K562 (cell line): ENCODE data around the gene PLEKHA6. TPM values are rescaled to one million over a fixed set of nuclear protein-coding genes. Genes with fewer than 3 reads are reported as not detected.

Source experiments
- ATAC-seq: fragments of 200-7000 bp; cut with Tn5 transposase; 3 replicates; pipeline ENCODE4 v1.9.1; 2020; ENCODE audit warnings: moderate library complexity
- BruUV-seq: library from RNA; stranded (reverse); fragments of 400-500 nt; replicated peaks from 2 replicates; lab custom pipeline; 2021; lab: Mats Ljungman, UMichigan
- CTCF ChIA-PET: fragments of 300-600 bp; formaldehyde crosslinking; extraction: SDS; loops from one replicate; lab custom pipeline; 2021; ENCODE audit warnings: low intra/inter-chr PET ratio; lab: Yijun Ruan, JAX
- POLR2A ChIA-PET: fragments of 300-600, 350-650 bp; sonication (Branson Sonifier 250); formaldehyde crosslinking; extraction: SDS; loops from one replicate; lab custom pipeline; 2021; ENCODE audit warnings: antibody characterized with exemption, inconsistent platforms; lab: Yijun Ruan, JAX
- DNase-seq, 4 experiments: peaks; one replicate each; pipeline versions ENCODE4 v3.0.0 to v3.0.0-alpha.2; 2011 to 2018; ENCODE audit warnings: low spot score in 3 of 4, mixed read lengths in 3 of 4; ENCODE audit errors: extremely low read depth in 1 of 4
- FAIRE-seq: peaks from 2 replicates; lab custom pipeline; 2011; peaks lifted over from hg19 to GRCh38; lab: Jason Lieb, UNC
- H2AFZ ChIP-seq: 2 replicates; pipeline ENCODE4 v1.6.0; 2011; ENCODE audit warnings: low read depth, low read length, control low read depth, inconsistent platforms
- H3K27ac ChIP-seq: fragments of 200-600 bp; 3 replicates; pipeline ENCODE4 v1.8.0; 2011; ENCODE audit warnings: low read depth, mild to moderate bottlenecking, control low read depth, inconsistent platforms, low read length, moderate library complexity, mixed read lengths; ENCODE audit errors: extremely low read depth
- H3K27me3 ChIP-seq, 2 experiments: fragments of 300-600 bp in 1 of 2; 2 replicates in 1 of 2; 3 replicates in 1 of 2; pipeline versions ENCODE4 v1.6.0 to v1.8.0; 2011; ENCODE audit warnings: inconsistent platforms in 2 of 2, low read length in 2 of 2, mild to moderate bottlenecking in 1 of 2, mixed read lengths in 1 of 2, moderate library complexity in 1 of 2; ENCODE audit not compliant: control insufficient read depth in 2 of 2, insufficient read depth in 2 of 2
- H3K36me3 ChIP-seq: fragments of 300-600 bp; 3 replicates; pipeline ENCODE4 v1.8.0; 2011; ENCODE audit warnings: mild to moderate bottlenecking, low read length, inconsistent platforms; ENCODE audit not compliant: control insufficient read depth, insufficient read depth
- H3K4me1 ChIP-seq, 2 experiments: fragments of 200-600 bp in 1 of 2; replicated peaks in 1 of 2; 2 replicates in 1 of 2; 3 replicates in 1 of 2; pipeline versions ENCODE4 v1.5.1 to v1.8.0; 2011; ENCODE audit warnings: inconsistent platforms in 2 of 2, low read length in 2 of 2, mild to moderate bottlenecking in 1 of 2, mixed read lengths in 1 of 2, moderate library complexity in 1 of 2; ENCODE audit not compliant: control insufficient read depth in 2 of 2, insufficient read depth in 2 of 2
- H3K4me2 ChIP-seq: 2 replicates; pipeline ENCODE4 v1.6.1; 2011; ENCODE audit warnings: low read length, control low read depth, inconsistent platforms, mixed read lengths; ENCODE audit not compliant: insufficient read depth
- H3K4me3 ChIP-seq: fragments of 200-600 bp; sonication (generic), shearing (Covaris generic); 2 replicates; pipeline ENCODE4 v1.5.1; 2016; ENCODE audit warnings: control low read depth, inconsistent platforms
- H3K79me2 ChIP-seq: fragments of 200-600 bp; 3 replicates; pipeline ENCODE4 v1.8.0; 2011; ENCODE audit warnings: low read length, inconsistent platforms; ENCODE audit not compliant: control insufficient read depth, insufficient read depth
- H3K9ac ChIP-seq, 2 experiments: 2 replicates each; pipeline versions ENCODE4 v1.6.0 to v1.6.1; 2011; ENCODE audit warnings: low read depth in 2 of 2, low read length in 2 of 2, control low read depth in 1 of 2, inconsistent platforms in 1 of 2, mild to moderate bottlenecking in 1 of 2, mixed read lengths in 1 of 2; ENCODE audit not compliant: insufficient read depth in 1 of 2
- H3K9me1 ChIP-seq: one replicate; pipeline ENCODE4 v1.6.0; 2011; ENCODE audit warnings: inconsistent platforms, mild to moderate bottlenecking, low read length, moderate library complexity; ENCODE audit not compliant: control insufficient read depth, insufficient read depth
- H3K9me3 ChIP-seq: replicated peaks from 2 replicates; pipeline ENCODE4 v1.5.1; 2011; ENCODE audit warnings: low read depth, low read length, inconsistent platforms; ENCODE audit not compliant: control insufficient read depth, insufficient read depth
- H4K20me1 ChIP-seq: replicated peaks from 2 replicates; pipeline ENCODE4 v1.6.1; 2011; ENCODE audit warnings: low read length, inconsistent platforms, mixed read lengths; ENCODE audit not compliant: control insufficient read depth, insufficient read depth
- BCOR ChIP-seq: fragments of 450-650 bp; IDR thresholded peaks from 2 replicates; pipeline ENCODE4 v1.6.1; 2016
- DNMT1 ChIP-seq: fragments of 450-650 bp; IDR thresholded peaks from 2 replicates; pipeline ENCODE4 v1.6.1; 2016; ENCODE audit warnings: antibody characterized with exemption, mild to moderate bottlenecking
- NCOR1 ChIP-seq: fragments of 450-650 bp; IDR thresholded peaks from 2 replicates; pipeline ENCODE4 v1.6.1; 2016; ENCODE audit warnings: mild to moderate bottlenecking, moderate library complexity
- NFE2L1 ChIP-seq: fragments of 450-650 bp; IDR thresholded peaks from 2 replicates; pipeline ENCODE4 v1.6.1; 2016; ENCODE audit warnings: missing genetic modification characterization, low read depth, mild to moderate bottlenecking, missing compliant biosample characterization, moderate library complexity, borderline replicate concordance
- RBM25 ChIP-seq: fragments of 200-400 bp; formaldehyde crosslinking; IDR thresholded peaks from 2 replicates; pipeline ENCODE4 v1.6.1; 2018; ENCODE audit warnings: low read length, low read depth, moderate library complexity; ENCODE audit not compliant: severe bottlenecking
- SMARCA5 ChIP-seq: fragments of 450-650 bp; IDR thresholded peaks from 2 replicates; pipeline ENCODE4 v1.6.1; 2016
- TCF3 ChIP-seq: sonication (generic); formaldehyde crosslinking; IDR thresholded peaks from 2 replicates; pipeline ENCODE4 v1.4.0; 2020; ENCODE audit warnings: mild to moderate bottlenecking, missing genetic modification reagents
- ZFP36 ChIP-seq: fragments of 150-350 bp; IDR thresholded peaks from 2 replicates; pipeline ENCODE4 v1.6.1; 2018; ENCODE audit warnings: low read length, low read depth; ENCODE audit not compliant: partially characterized antibody
- ZKSCAN3 ChIP-seq: fragments of 250-450 bp; sonication (Bioruptor Pico); IDR thresholded peaks from 2 replicates; pipeline ENCODE4 v1.4.0; 2020
- ZNF232 ChIP-seq: sonication (generic); formaldehyde crosslinking; IDR thresholded peaks from 2 replicates; pipeline ENCODE4 v1.8.0; 2022; ENCODE audit warnings: mild to moderate bottlenecking, missing genetic modification reagents
- WGBS: fragments of 100-300 bp; shearing (Covaris generic); methylation state at CpG from one replicate; pipeline ENCODE4 v1.1.6; 2016; ENCODE audit warnings: low coverage, mixed read lengths; ENCODE audit not compliant: insufficient coverage; ENCODE audit errors: missing lambda C conversion rate; 5-methylcytosine and 5-hydroxymethylcytosine counted together
- in situ Hi-C: fragments of 300-500 bp; cut with MboI; formaldehyde crosslinking; loops from 4 replicates; pipeline ENCODE4 v1.15.0; 2018; ENCODE audit warnings: inconsistent platforms, mixed read lengths
- intact Hi-C: fragments of 100-400 bp; cut with micrococcal nuclease; formaldehyde crosslinking; loops from 2 replicates; pipeline ENCODE4 v1.14.2; 2022
- polyA plus RNA-seq, 8 experiments: library from polyadenylated mRNA; depleted of rRNA in 4 of 8; stranded (reverse) in 5 of 8; unstranded in 3 of 8; fragments of >200 nt; fragmentation: Nextera tagmentation in 2 of 8; fragmentation: Illumina TruSeq in 1 of 8; extraction: Ambion mirVana in 2 of 8; extraction: Trizol in 1 of 8; gene quantifications; 2 replicates each; pipeline versions ENCODE4 v1.2.1 to v1.2.3, GENCODE V29; 2011 to 2014; ENCODE audit warnings: inconsistent platforms in 1 of 8, missing spikeins in 1 of 8
- total RNA-seq, 7 experiments: library from RNA; depleted of rRNA in 6 of 7; stranded (reverse); fragments of >200 nt in 6 of 7; fragmentation: Illumina TruSeq in 2 of 7; extraction: Trizol in 2 of 7; gene quantifications; 2 replicates each; pipeline versions ENCODE4 v1.2.1 to v1.2.3, GENCODE V29; 2011 to 2021; ENCODE audit warnings: low replicate concordance in 1 of 7
- TF ChIP-seq, protein P1 (sequence below): fragments of 250-450 bp; sonication (Bioruptor Pico); IDR thresholded peaks from 2 replicates; pipeline ENCODE4 v1.8.0; 2021; ENCODE audit warnings: moderate library complexity, mild to moderate bottlenecking, inconsistent platforms
- TF ChIP-seq, protein P2 (sequence below): fragments of 250-450 bp; sonication (Bioruptor Pico); IDR thresholded peaks from 2 replicates; pipeline ENCODE4 v1.4.0; 2020; ENCODE audit warnings: mild to moderate bottlenecking, moderate library complexity
- TF ChIP-seq, protein P3 (sequence below), 2 experiments: fragments of 450-650 bp in 1 of 2; sonication (generic) in 1 of 2; formaldehyde crosslinking; conservative IDR thresholded peaks; 2 replicates each; pipeline versions ENCODE4 v1.4.0 to v1.8.1; 2020 to 2022; ENCODE audit warnings: mild to moderate bottlenecking in 1 of 2, missing genetic modification reagents in 1 of 2
- TF ChIP-seq, protein P4 (sequence below), 2 experiments: IDR thresholded peaks; 2 replicates each; pipeline ENCODE4 v1.6.1; 2012; ENCODE audit warnings: improper control_type of control experiment in 2 of 2, low read depth in 2 of 2, low read length in 2 of 2, borderline replicate concordance in 1 of 2

Gene PLEKHA6
- total and polyA plus RNA-seq, 9 of the 15 experiments (the other 6 are each of a cell fraction or from before 2014, with no cell fraction given): under 0.01 to 0.33 (median 0.01) TPM; not detected in 4

DNA sequence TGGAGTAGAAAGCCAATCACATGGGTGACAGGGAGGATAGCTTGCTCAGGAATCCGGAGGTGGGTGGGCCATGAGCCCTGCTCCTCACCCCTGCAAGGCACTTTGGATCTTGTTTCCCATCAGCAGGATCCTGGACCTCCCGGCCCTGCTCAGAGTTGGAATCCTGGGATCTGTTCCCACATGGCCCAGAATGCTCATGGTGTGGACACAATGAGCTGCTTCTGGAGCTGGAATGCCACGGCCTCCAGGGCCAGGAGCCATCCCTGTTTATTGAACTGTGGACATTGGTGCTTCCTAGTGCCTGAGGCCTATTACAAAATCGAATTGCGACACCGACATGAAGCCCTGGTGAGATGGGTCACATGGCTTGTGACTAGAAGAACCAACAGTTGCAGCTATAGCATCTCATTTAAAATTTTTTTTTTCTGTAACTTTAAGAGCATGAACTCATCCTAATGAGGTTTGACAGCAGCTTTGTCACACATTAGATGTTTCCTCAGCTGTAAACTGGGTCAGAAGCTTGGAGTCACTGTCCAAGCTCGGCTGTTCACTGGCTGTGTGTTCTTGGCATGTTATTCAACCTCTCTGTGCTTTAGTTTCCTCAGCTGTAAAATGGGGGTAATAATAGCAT lies 105.6 kb downstream of the PLEKHA6 start:
- no peak for FAIRE-seq
- BruUV-seq: no TSS peak
- TF ChIP-seq BCOR (peak; percentile 83), NCOR1 (no peak), ZKSCAN3 (no peak), NFE2L1 (tag) (no peak), ZNF232 (CRISPR knock-in tag) (no peak), TCF3 (CRISPR knock-in tag) (no peak), ZFP36 (peak; percentile 58), SMARCA5 (0 out of 2 replicates have a peak, but pooled peaks have one; percentile 53), RBM25 (peak; percentile 91), DNMT1 (no peak)
- TF ChIP-seq, protein P1, sequence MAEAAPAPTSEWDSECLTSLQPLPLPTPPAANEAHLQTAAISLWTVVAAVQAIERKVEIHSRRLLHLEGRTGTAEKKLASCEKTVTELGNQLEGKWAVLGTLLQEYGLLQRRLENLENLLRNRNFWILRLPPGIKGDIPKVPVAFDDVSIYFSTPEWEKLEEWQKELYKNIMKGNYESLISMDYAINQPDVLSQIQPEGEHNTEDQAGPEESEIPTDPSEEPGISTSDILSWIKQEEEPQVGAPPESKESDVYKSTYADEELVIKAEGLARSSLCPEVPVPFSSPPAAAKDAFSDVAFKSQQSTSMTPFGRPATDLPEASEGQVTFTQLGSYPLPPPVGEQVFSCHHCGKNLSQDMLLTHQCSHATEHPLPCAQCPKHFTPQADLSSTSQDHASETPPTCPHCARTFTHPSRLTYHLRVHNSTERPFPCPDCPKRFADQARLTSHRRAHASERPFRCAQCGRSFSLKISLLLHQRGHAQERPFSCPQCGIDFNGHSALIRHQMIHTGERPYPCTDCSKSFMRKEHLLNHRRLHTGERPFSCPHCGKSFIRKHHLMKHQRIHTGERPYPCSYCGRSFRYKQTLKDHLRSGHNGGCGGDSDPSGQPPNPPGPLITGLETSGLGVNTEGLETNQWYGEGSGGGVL (CRISPR knock-in tag): no peak
- TF ChIP-seq, protein P2, sequence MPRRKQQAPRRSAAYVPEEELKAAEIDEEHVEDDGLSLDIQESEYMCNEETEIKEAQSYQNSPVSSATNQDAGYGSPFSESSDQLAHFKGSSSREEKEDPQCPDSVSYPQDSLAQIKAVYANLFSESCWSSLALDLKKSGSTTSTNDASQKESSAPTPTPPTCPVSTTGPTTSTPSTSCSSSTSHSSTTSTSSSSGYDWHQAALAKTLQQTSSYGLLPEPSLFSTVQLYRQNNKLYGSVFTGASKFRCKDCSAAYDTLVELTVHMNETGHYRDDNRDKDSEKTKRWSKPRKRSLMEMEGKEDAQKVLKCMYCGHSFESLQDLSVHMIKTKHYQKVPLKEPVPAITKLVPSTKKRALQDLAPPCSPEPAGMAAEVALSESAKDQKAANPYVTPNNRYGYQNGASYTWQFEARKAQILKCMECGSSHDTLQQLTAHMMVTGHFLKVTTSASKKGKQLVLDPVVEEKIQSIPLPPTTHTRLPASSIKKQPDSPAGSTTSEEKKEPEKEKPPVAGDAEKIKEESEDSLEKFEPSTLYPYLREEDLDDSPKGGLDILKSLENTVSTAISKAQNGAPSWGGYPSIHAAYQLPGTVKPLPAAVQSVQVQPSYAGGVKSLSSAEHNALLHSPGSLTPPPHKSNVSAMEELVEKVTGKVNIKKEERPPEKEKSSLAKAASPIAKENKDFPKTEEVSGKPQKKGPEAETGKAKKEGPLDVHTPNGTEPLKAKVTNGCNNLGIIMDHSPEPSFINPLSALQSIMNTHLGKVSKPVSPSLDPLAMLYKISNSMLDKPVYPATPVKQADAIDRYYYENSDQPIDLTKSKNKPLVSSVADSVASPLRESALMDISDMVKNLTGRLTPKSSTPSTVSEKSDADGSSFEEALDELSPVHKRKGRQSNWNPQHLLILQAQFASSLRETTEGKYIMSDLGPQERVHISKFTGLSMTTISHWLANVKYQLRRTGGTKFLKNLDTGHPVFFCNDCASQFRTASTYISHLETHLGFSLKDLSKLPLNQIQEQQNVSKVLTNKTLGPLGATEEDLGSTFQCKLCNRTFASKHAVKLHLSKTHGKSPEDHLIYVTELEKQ (CRISPR knock-in tag): no peak
- TF ChIP-seq, protein P3, sequence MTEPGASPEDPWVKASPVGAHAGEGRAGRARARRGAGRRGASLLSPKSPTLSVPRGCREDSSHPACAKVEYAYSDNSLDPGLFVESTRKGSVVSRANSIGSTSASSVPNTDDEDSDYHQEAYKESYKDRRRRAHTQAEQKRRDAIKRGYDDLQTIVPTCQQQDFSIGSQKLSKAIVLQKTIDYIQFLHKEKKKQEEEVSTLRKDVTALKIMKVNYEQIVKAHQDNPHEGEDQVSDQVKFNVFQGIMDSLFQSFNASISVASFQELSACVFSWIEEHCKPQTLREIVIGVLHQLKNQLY (CRISPR knock-in tag; conservative IDR thresholded peaks at IDR 0.05): no peak
- TF ChIP-seq, protein P4, sequence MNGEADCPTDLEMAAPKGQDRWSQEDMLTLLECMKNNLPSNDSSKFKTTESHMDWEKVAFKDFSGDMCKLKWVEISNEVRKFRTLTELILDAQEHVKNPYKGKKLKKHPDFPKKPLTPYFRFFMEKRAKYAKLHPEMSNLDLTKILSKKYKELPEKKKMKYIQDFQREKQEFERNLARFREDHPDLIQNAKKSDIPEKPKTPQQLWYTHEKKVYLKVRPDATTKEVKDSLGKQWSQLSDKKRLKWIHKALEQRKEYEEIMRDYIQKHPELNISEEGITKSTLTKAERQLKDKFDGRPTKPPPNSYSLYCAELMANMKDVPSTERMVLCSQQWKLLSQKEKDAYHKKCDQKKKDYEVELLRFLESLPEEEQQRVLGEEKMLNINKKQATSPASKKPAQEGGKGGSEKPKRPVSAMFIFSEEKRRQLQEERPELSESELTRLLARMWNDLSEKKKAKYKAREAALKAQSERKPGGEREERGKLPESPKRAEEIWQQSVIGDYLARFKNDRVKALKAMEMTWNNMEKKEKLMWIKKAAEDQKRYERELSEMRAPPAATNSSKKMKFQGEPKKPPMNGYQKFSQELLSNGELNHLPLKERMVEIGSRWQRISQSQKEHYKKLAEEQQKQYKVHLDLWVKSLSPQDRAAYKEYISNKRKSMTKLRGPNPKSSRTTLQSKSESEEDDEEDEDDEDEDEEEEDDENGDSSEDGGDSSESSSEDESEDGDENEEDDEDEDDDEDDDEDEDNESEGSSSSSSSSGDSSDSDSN (IDR thresholded peaks at IDR 0.05; ENCODE audit: borderline replicate concordance in 1 of 2, low read depth in 2 of 2, low read length in 2 of 2): no peak

More for the DNA sequence above, 105.6 kb downstream of the PLEKHA6 start:
- Histone ChIP-seq H3K36me3 (no peaks in the 10 kb centered on the region), H3K27me3 (peaks cover 41 to 87% of the 10 kb centered on the region in 2 experiments; a peak in 4 of 5 replicates), H3K4me3 (no peak overlapping the region), H3K79me2 (no peaks in the 10 kb centered on the region), H2AFZ (no peak overlapping the region), H3K9me1 (no peaks in the 10 kb centered on the region), H3K9ac (no peak overlapping the region), H3K9me3 (no peaks in the 10 kb centered on the region), H3K4me1 (peaks cover 0 to 4% of the 10 kb centered on the region in 2 experiments; a peak in 1 of 5 replicates), H3K27ac (no peak overlapping the region), H4K20me1 (peaks cover 18% of the 10 kb centered on the region; the same call in 1 of the 2 replicates), H3K4me2 (no peak overlapping the region)
- ChIA-PET POLR2A (interaction anchor here (0.7 to 1.7 kb wide), 6 partner anchors 8 to 40 kb away, joined by 3 to 8 read pairs (median 3); partner anchors contain the start of gene GOLT1A), CTCF (no interaction called here)
- no peak for DNase-seq
- no peak for ATAC-seq
- intact Hi-C loops: no loop called here
- in situ Hi-C loops: no loop called here
- 2% methylated on average over 7 of the region's 7 CpGs for WGBS
